HG02943 (cell line): ENCODE data around the gene NEK8.
A peak's percentile ranks its signal among the peaks of the same experiment; 100 is the strongest.
"Not testable (repeated sequence)": the region's sequence is repeated elsewhere in the genome, so short reads cannot be mapped to it uniquely, and the experiment has no call there.

ENCODE experiments used
- ATAC-seq: cut with Tn5 transposase; IDR thresholded peaks from one replicate; pipeline ENCODE4 v1.9.1; 2021; ENCODE audit warnings: mild to moderate bottlenecking, low read depth, moderate library complexity; ENCODE audit not compliant: unreplicated experiment

The NEK8 gene

GRCh38 chr17:28724500-28725165 is 4.0 kb upstream of the NEK8 start:
- ATAC-seq = no peak

GRCh38 chr17:28725166-28725659 is 3.4 kb upstream of the NEK8 start:
- no peak for ATAC-seq

GRCh38 chr17:28725660-28726225 is 2.8 kb upstream of the NEK8 start:
- no peak for ATAC-seq

- ATAC-seq = no peak
Measured at GRCh38 chr17:28726226-28726626, 2.4 kb upstream of the NEK8 start, which contains the start of gene TLCD1. Gene TLCD1, minus strand, starts transcription at chr17:28726233. Its CDS starts 136 bp downstream, at chr17:28726097.

- peak; percentile 38 for ATAC-seq
Measured at GRCh38 chr17:28726627-28727491, 1.7 kb upstream of the NEK8 start.

- no peak for ATAC-seq
Measured at GRCh38 chr17:28729950-28730330, 1.4 kb downstream of the NEK8 start.

GRCh38 chr17:28733346-28733745 is 4.8 kb downstream of the NEK8 start:
- no peak for ATAC-seq

GRCh38 chr17:28734712-28735241 is 6.2 kb downstream of the NEK8 start:
- no peak for ATAC-seq

GRCh38 chr17:28735242-28735722 is 6.7 kb downstream of the NEK8 start:
- ATAC-seq = no peak

GRCh38 chr17:28735913-28736769 is 7.6 kb downstream of the NEK8 start:
- ATAC-seq = not testable (repeated sequence)

- ATAC-seq = no peak
Measured at GRCh38 chr17:28737316-28737715, 8.7 kb downstream of the NEK8 start.

- no peak for ATAC-seq
Measured at GRCh38 chr17:28737770-28738679, 9.4 kb downstream of the NEK8 start.

GRCh38 chr17:28738680-28739384 is 10.2 kb downstream of the NEK8 start:
- no peak for ATAC-seq

GRCh38 chr17:28740406-28741357 is 12.1 kb downstream of the NEK8 start:
- ATAC-seq = no peak

GRCh38 chr17:28741358-28742349 is 13.1 kb downstream of the NEK8 start:
- ATAC-seq = no peak
